H9 (cell line): Measurements from ENCODE around the gene IRX4. TPM values are rescaled to one million over a fixed set of nuclear protein-coding genes. Genes with fewer than 3 reads are reported as not detected.

ENCODE experiments used
- DNase-seq: peaks from one replicate; pipeline ENCODE4 v3.0.0-alpha.2; 2017
- H2AFZ ChIP-seq: one replicate; pipeline ENCODE4 v1.6.1; 2013; ENCODE audit warnings: mild to moderate bottlenecking, low read length, control low read depth, moderate library complexity
- H2AK5ac ChIP-seq: 2 replicates; pipeline ENCODE4 v1.6.1; 2013; ENCODE audit warnings: low read length, control low read depth, mixed read lengths; ENCODE audit not compliant: insufficient read length
- H2BK120ac ChIP-seq: one replicate; pipeline ENCODE4 v1.6.1; 2013; ENCODE audit warnings: low read depth, mild to moderate bottlenecking, low read length, control low read depth, inconsistent platforms; ENCODE audit not compliant: poor library complexity, severe bottlenecking
- H2BK12ac ChIP-seq: 2 replicates; pipeline ENCODE4 v1.6.1; 2013; ENCODE audit warnings: low read length, control low read depth, mixed read lengths, low read depth; ENCODE audit not compliant: insufficient read length
- H2BK15ac ChIP-seq: 2 replicates; pipeline ENCODE4 v1.6.1; 2013; ENCODE audit warnings: low read depth, low read length, control low read depth
- H2BK20ac ChIP-seq: one replicate; pipeline ENCODE4 v1.6.1; 2013; ENCODE audit warnings: low read depth, mild to moderate bottlenecking, low read length, control low read depth, inconsistent platforms; ENCODE audit not compliant: poor library complexity, severe bottlenecking
- H2BK5ac ChIP-seq: 2 replicates; pipeline ENCODE4 v1.6.1; 2013; ENCODE audit warnings: low read length, control low read depth, mixed read lengths; ENCODE audit not compliant: insufficient read length
- H3K14ac ChIP-seq: 2 replicates; pipeline ENCODE4 v1.6.1; 2013; ENCODE audit warnings: low read length, control low read depth; ENCODE audit not compliant: insufficient read depth
- H3K18ac ChIP-seq: 2 replicates; pipeline ENCODE4 v1.6.1; 2013; ENCODE audit warnings: low read depth, mild to moderate bottlenecking, mixed read lengths, low read length, control low read depth; ENCODE audit not compliant: insufficient read length
- H3K23ac ChIP-seq: 2 replicates; pipeline ENCODE4 v1.6.1; 2013; ENCODE audit warnings: low read length, control low read depth, mixed read lengths, low read depth; ENCODE audit not compliant: insufficient read length
- H3K23me2 ChIP-seq: 2 replicates; pipeline ENCODE4 v1.6.1; 2013; ENCODE audit warnings: low read depth, mild to moderate bottlenecking, mixed read lengths, low read length, control low read depth; ENCODE audit not compliant: insufficient read length, poor library complexity, severe bottlenecking
- H3K27ac ChIP-seq: 2 replicates; pipeline ENCODE4 v1.5.1; 2013; ENCODE audit warnings: low read length, control low read depth, mixed read lengths, low read depth; ENCODE audit not compliant: insufficient read length
- H3K27me3 ChIP-seq: 2 replicates; pipeline ENCODE4 v1.6.1; 2013; ENCODE audit warnings: low read length, control low read depth, inconsistent platforms; ENCODE audit not compliant: insufficient read depth
- H3K4ac ChIP-seq: 2 replicates; pipeline ENCODE4 v1.6.1; 2013; ENCODE audit warnings: low read depth, mild to moderate bottlenecking, control low read depth, inconsistent platforms, low read length, moderate library complexity
- H3K4me1 ChIP-seq: 2 replicates; pipeline ENCODE4 v1.6.1; 2013; ENCODE audit warnings: low read length, control low read depth, inconsistent platforms; ENCODE audit not compliant: insufficient read depth
- H3K4me2 ChIP-seq: 2 replicates; pipeline ENCODE4 v1.6.1; 2013; ENCODE audit warnings: low read length, control low read depth, mixed read lengths; ENCODE audit not compliant: insufficient read length, insufficient read depth
- H3K56ac ChIP-seq: 2 replicates; pipeline ENCODE4 v1.6.1; 2013; ENCODE audit warnings: low read depth, mild to moderate bottlenecking, mixed read lengths, low read length, control low read depth; ENCODE audit not compliant: insufficient read length
- H3K79me1 ChIP-seq: 2 replicates; pipeline ENCODE4 v1.6.1; 2013; ENCODE audit warnings: low read depth, mild to moderate bottlenecking, moderate library complexity, low read length, control low read depth, inconsistent platforms; ENCODE audit not compliant: insufficient read depth, poor library complexity, severe bottlenecking
- H3K79me2 ChIP-seq: 2 replicates; pipeline ENCODE4 v1.6.1; 2013; ENCODE audit warnings: low read length, control low read depth, inconsistent platforms; ENCODE audit not compliant: insufficient read depth
- H3K9ac ChIP-seq: 2 replicates; pipeline ENCODE4 v1.6.1; 2013; ENCODE audit warnings: low read length, control low read depth, mixed read lengths; ENCODE audit not compliant: insufficient read length; ENCODE audit errors: extremely low read depth
- H3K9me3 ChIP-seq: one replicate; pipeline ENCODE4 v1.6.1; 2013; ENCODE audit warnings: low read depth, low read length, inconsistent platforms; ENCODE audit not compliant: control insufficient read depth
- H3T11ph ChIP-seq: one replicate; pipeline ENCODE4 v1.6.1; 2013; ENCODE audit warnings: mild to moderate bottlenecking, low read length, control low read depth, inconsistent platforms
- H4K20me1 ChIP-seq: one replicate; pipeline ENCODE4 v1.6.1; 2013; ENCODE audit not compliant: control insufficient read depth, insufficient read length, insufficient read depth
- H4K5ac ChIP-seq: 2 replicates; pipeline ENCODE4 v1.6.1; 2013; ENCODE audit warnings: low read depth, mild to moderate bottlenecking, mixed read lengths, low read length, control low read depth; ENCODE audit not compliant: insufficient read length
- H4K8ac ChIP-seq: replicated peaks from 2 replicates; pipeline ENCODE4 v1.6.1; 2013; ENCODE audit warnings: low read length, control low read depth, mixed read lengths, low read depth; ENCODE audit not compliant: insufficient read length
- H4K91ac ChIP-seq: 2 replicates; pipeline ENCODE4 v1.6.1; 2013; ENCODE audit warnings: low read depth, mild to moderate bottlenecking, moderate library complexity, mixed read lengths, low read length, control low read depth; ENCODE audit not compliant: insufficient read length
- H3K27ac Mint-ChIP-seq, 3 experiments: 2 replicates in 2 of 3; 3 replicates in 1 of 3; pipeline ENCODE4 v1.8.0; 2020 to 2021; ENCODE audit warnings: mixed read lengths in 3 of 3, mild to moderate bottlenecking in 1 of 3, moderate library complexity in 1 of 3
- H3K27me3 Mint-ChIP-seq: 2 replicates; pipeline ENCODE4 v1.8.0; 2021; ENCODE audit warnings: low read depth, mild to moderate bottlenecking, moderate library complexity, mixed read lengths
- H3K36me3 Mint-ChIP-seq, 3 experiments: 2 replicates in 2 of 3; 3 replicates in 1 of 3; pipeline ENCODE4 v1.8.0; 2020 to 2021; ENCODE audit warnings: low read depth in 3 of 3, mixed read lengths in 3 of 3; ENCODE audit not compliant: insufficient read depth in 1 of 3
- H3K4me1 Mint-ChIP-seq, 2 experiments: 2 replicates each; pipeline ENCODE4 v1.8.0; 2020; ENCODE audit warnings: mixed read lengths in 2 of 2
- H3K4me3 Mint-ChIP-seq, 2 experiments: 2 replicates in 1 of 2; 3 replicates in 1 of 2; pipeline ENCODE4 v1.8.0; 2020 to 2021; ENCODE audit warnings: mild to moderate bottlenecking in 2 of 2, mixed read lengths in 2 of 2, moderate library complexity in 1 of 2
- H3K9me3 Mint-ChIP-seq, 2 experiments: 2 replicates in 1 of 2; 3 replicates in 1 of 2; pipeline ENCODE4 v1.8.0; 2020; ENCODE audit warnings: mild to moderate bottlenecking in 2 of 2, mixed read lengths in 2 of 2, moderate library complexity in 1 of 2
- CTCF ChIP-seq: fragments of 200-600 bp; sonication (generic); conservative IDR thresholded peaks from 3 replicates; pipeline ENCODE4 v1.8.0; 2021; ENCODE audit warnings: antibody characterized with exemption, mild to moderate bottlenecking
- WGBS: extraction: QIAGEN DNeasy Blood & Tissue Kit; methylation state at CpG from one replicate; pipeline ENCODE4 v1.1.7; 2013; ENCODE audit warnings: missing lambda C conversion rate, low lambda C conversion rate, mixed read lengths; ENCODE audit not compliant: insufficient read length; ENCODE audit errors: extremely low coverage; 5-methylcytosine and 5-hydroxymethylcytosine counted together
- total RNA-seq: library from RNA; stranded (reverse); gene quantifications from 2 replicates; pipeline ENCODE4 v1.2.1, GENCODE V29; 2021

The IRX4 gene
- total RNA-seq, 1 experiment from 2014 or later: 3.2 TPM

GRCh38 chr5:1859099-1859498 lies 23.6 kb downstream of the IRX4 start:
- H2AFZ ChIP-seq: no peak overlapping the region
- Mint-ChIP-seq H3K27ac (no peak overlapping the region), H3K4me1 (no peaks in the 10 kb centered on the region), H3K9me3 (no peaks in the 10 kb centered on the region), H3K4me3 (no peak overlapping the region), H3K36me3 (no peaks in the 10 kb centered on the region; a peak in 1 of 7 replicates), H3K27me3 (peaks cover 25% of the 10 kb centered on the region)
- no peaks in the 10 kb centered on the region for H3K4me1 ChIP-seq
- no peak for TF ChIP-seq CTCF
- H2BK15ac ChIP-seq: no peak overlapping the region
- H3K79me2 ChIP-seq: no peaks in the 10 kb centered on the region
- no peaks in the 10 kb centered on the region for H3K9me3 ChIP-seq
- H2BK5ac ChIP-seq: no peak overlapping the region
- no peak overlapping the region for H3K9ac ChIP-seq
- H3K14ac ChIP-seq: no peak overlapping the region; the same call in 1 of the 2 replicates
- H3K4ac ChIP-seq: no peak overlapping the region
- no peak overlapping the region for H3K23ac ChIP-seq
- no CpG with 5 or more reads among the region's 10 CpGs for WGBS
- no peaks in the 10 kb centered on the region for H3K79me1 ChIP-seq
- no peak overlapping the region for H4K5ac ChIP-seq
- no peak overlapping the region for H4K8ac ChIP-seq
- H3K27ac ChIP-seq: no peak overlapping the region
- no peak overlapping the region for H2BK12ac ChIP-seq
- no peak overlapping the region for H3K18ac ChIP-seq
- no peaks in the 10 kb centered on the region for H4K20me1 ChIP-seq
- H2BK20ac ChIP-seq: no peak overlapping the region
- H4K91ac ChIP-seq: no peak overlapping the region
- H2BK120ac ChIP-seq: no peak overlapping the region
- H3T11ph ChIP-seq: no peak overlapping the region
- H2AK5ac ChIP-seq: no peak overlapping the region
- no peak overlapping the region for H3K4me2 ChIP-seq
- H3K23me2 ChIP-seq: no peaks in the 10 kb centered on the region
- H3K56ac ChIP-seq: no peak overlapping the region
- no peak for DNase-seq
- peaks cover 7% of the 10 kb centered on the region; the same call in 1 of the 2 replicates for H3K27me3 ChIP-seq
